Neural cell (in vitro differentiated cells): ENCODE measurements around the gene CD6. TPM values are rescaled to one million over a fixed set of nuclear protein-coding genes. Genes with fewer than 3 reads are reported as not detected.
A peak's percentile ranks its signal among the peaks of the same experiment; 100 is the strongest.

Experiments used
- H2AFZ ChIP-seq: fragments of 200-600, 300-800 bp; sonication (generic), shearing (Covaris generic); 2 replicates; pipeline ENCODE4 v1.6.0; 2014; ENCODE audit warnings: low read depth, mild to moderate bottlenecking, antibody characterized with exemption, low read length, moderate library complexity
- H3F3A ChIP-seq: fragments of 200-600 bp; shearing (Covaris generic); 2 replicates; pipeline ENCODE4 v1.6.1; 2016; ENCODE audit warnings: mild to moderate bottlenecking, moderate library complexity, mixed read lengths, antibody characterized with exemption, low read length; ENCODE audit not compliant: insufficient read depth, poor library complexity, severe bottlenecking
- H3K27ac ChIP-seq: fragments of 200-600, 300-800 bp; sonication (generic), shearing (Covaris generic); 2 replicates; pipeline ENCODE4 v1.5.1; 2014; ENCODE audit warnings: mild to moderate bottlenecking, low read length, moderate library complexity
- H3K27me3 ChIP-seq: fragments of 300-800, 200-600 bp; sonication (generic), shearing (Covaris generic); 2 replicates; pipeline ENCODE4 v1.6.0; 2014; ENCODE audit warnings: mild to moderate bottlenecking, low read depth, low read length, moderate library complexity; ENCODE audit not compliant: insufficient read depth
- H3K36me3 ChIP-seq: fragments of 300-800, 200-600 bp; sonication (generic), shearing (Covaris generic); 2 replicates; pipeline ENCODE4 v1.5.1; 2014; ENCODE audit warnings: mild to moderate bottlenecking, antibody characterized with exemption, low read length, moderate library complexity; ENCODE audit not compliant: insufficient read depth
- H3K4me2 ChIP-seq: fragments of 300-800, 200-600 bp; sonication (generic), shearing (Covaris generic); 2 replicates; pipeline ENCODE4 v1.6.0; 2014; ENCODE audit warnings: mild to moderate bottlenecking, low read length
- H3K4me3 ChIP-seq: fragments of 300-800, 200-600 bp; sonication (generic), shearing (Covaris generic); 2 replicates; pipeline ENCODE4 v1.5.1; 2014; ENCODE audit warnings: mild to moderate bottlenecking, low read length, moderate library complexity
- H3K79me2 ChIP-seq: fragments of 200-600 bp; shearing (Covaris generic); replicated peaks from 2 replicates; pipeline ENCODE4 v1.6.0; 2014; ENCODE audit warnings: mild to moderate bottlenecking, low read length, moderate library complexity; ENCODE audit not compliant: insufficient read depth
- H3K9ac ChIP-seq: fragments of 300-800, 200-600 bp; sonication (generic), shearing (Covaris generic); 2 replicates; pipeline ENCODE4 v1.6.1; 2016; ENCODE audit warnings: mild to moderate bottlenecking, low read length, mixed read lengths
- H3K9me2 ChIP-seq: fragments of 200-600 bp; shearing (Covaris generic); 2 replicates; pipeline ENCODE4 v1.6.1; 2016; ENCODE audit warnings: mild to moderate bottlenecking, low read length, mixed read lengths; ENCODE audit not compliant: insufficient read depth
- H3K9me3 ChIP-seq: fragments of 200-600, 300-800 bp; sonication (generic), shearing (Covaris generic); 2 replicates; pipeline ENCODE4 v1.6.1; 2016; ENCODE audit warnings: mild to moderate bottlenecking, mixed run types, low read length, moderate library complexity, mixed read lengths
- H4K20me1 ChIP-seq: fragments of 200-600 bp; shearing (Covaris generic); 2 replicates; pipeline ENCODE4 v1.6.1; 2016; ENCODE audit warnings: mild to moderate bottlenecking, mixed run types; ENCODE audit not compliant: insufficient read depth
- CTCF ChIP-seq: fragments of 450-650 bp; IDR thresholded peaks from 2 replicates; pipeline ENCODE4 v1.5.1; 2014; ENCODE audit warnings: antibody characterized with exemption, mild to moderate bottlenecking, moderate library complexity; ENCODE audit not compliant: poor library complexity, severe bottlenecking
- EP300 ChIP-seq: fragments of 450-650 bp; conservative IDR thresholded peaks from 2 replicates; pipeline ENCODE4 v1.6.1; 2014; ENCODE audit warnings: antibody characterized with exemption, mild to moderate bottlenecking, moderate library complexity; ENCODE audit not compliant: poor library complexity, severe bottlenecking
- EZH2 ChIP-seq: fragments of 200-600, 300-800 bp; shearing (Covaris generic), sonication (generic); IDR thresholded peaks from 2 replicates; pipeline ENCODE4 v1.6.1; 2014; ENCODE audit warnings: antibody characterized with exemption, low read length, borderline replicate concordance, mild to moderate bottlenecking; ENCODE audit not compliant: insufficient read depth, poor library complexity, severe bottlenecking
- MXI1 ChIP-seq: fragments of 450-650 bp; conservative IDR thresholded peaks from 2 replicates; pipeline ENCODE4 v1.6.1; 2014; ENCODE audit warnings: antibody characterized with exemption, mild to moderate bottlenecking; ENCODE audit not compliant: poor library complexity, severe bottlenecking
- POLR2AphosphoS5 ChIP-seq: IDR thresholded peaks from 2 replicates; pipeline ENCODE4 v1.6.1; 2012
- RAD21 ChIP-seq: fragments of 450-650 bp; conservative IDR thresholded peaks from 2 replicates; pipeline ENCODE4 v1.6.1; 2014; ENCODE audit warnings: antibody characterized with exemption, mild to moderate bottlenecking, moderate library complexity
- REST ChIP-seq: IDR thresholded peaks from 2 replicates; pipeline ENCODE4 v1.6.1; 2012; ENCODE audit warnings: borderline replicate concordance
- SMC3 ChIP-seq: fragments of 450-650 bp; conservative IDR thresholded peaks from 2 replicates; pipeline ENCODE4 v1.6.1; 2014; ENCODE audit warnings: antibody characterized with exemption, mild to moderate bottlenecking, moderate library complexity; ENCODE audit not compliant: poor library complexity
- TAF1 ChIP-seq: IDR thresholded peaks from 2 replicates; pipeline ENCODE4 v1.6.1; 2012; ENCODE audit warnings: low read depth
- polyA plus RNA-seq: library from polyadenylated mRNA; depleted of rRNA; stranded (reverse); fragments of >200 nt; gene quantifications from 2 replicates; pipeline ENCODE4 v1.2.3, GENCODE V29; 2014

The CD6 gene
- polyA plus RNA-seq, 1 donor from 2014 or later = not detected

GRCh38 chr11:61042961-61043540, 71.6 kb downstream of the CD6 start:
- Histone ChIP-seq H3K9ac (no peak overlapping the region), H3K36me3 (no peaks in the 10 kb centered on the region), H3K9me2 (no peaks in the 10 kb centered on the region), H3K27ac (peak overlapping the region; percentile 67), H3K79me2 (no peaks in the 10 kb centered on the region), H2AFZ (no peak overlapping the region), H3K9me3 (no peaks in the 10 kb centered on the region), H3K27me3 (no peaks in the 10 kb centered on the region), H3K4me3 (no peak overlapping the region), H3K4me2 (no peak overlapping the region), H3F3A (no peaks in the 10 kb centered on the region), H4K20me1 (no peaks in the 10 kb centered on the region)
- no peak for TF ChIP-seq TAF1
- no peak for TF ChIP-seq CTCF
- TF ChIP-seq POLR2AphosphoS5 = no peak
- no peak for TF ChIP-seq RAD21
- no peak for TF ChIP-seq SMC3
- TF ChIP-seq EP300 = no peak
- TF ChIP-seq EZH2 = no peak
- no peak for TF ChIP-seq REST
- TF ChIP-seq MXI1 = no peak

GRCh38 chr11:61045271-61045670, 73.8 kb downstream of the CD6 start:
- Histone ChIP-seq H3K36me3 (no peaks in the 10 kb centered on the region), H4K20me1 (no peaks in the 10 kb centered on the region), H3K4me2 (no peak overlapping the region), H3K27ac (no peak overlapping the region), H3K9me2 (no peaks in the 10 kb centered on the region), H3K4me3 (no peak overlapping the region), H3K9me3 (no peaks in the 10 kb centered on the region), H3K27me3 (no peaks in the 10 kb centered on the region), H3K9ac (no peak overlapping the region), H3K79me2 (no peaks in the 10 kb centered on the region), H3F3A (no peaks in the 10 kb centered on the region), H2AFZ (no peak overlapping the region)
- TF ChIP-seq EZH2 = no peak
- no peak for TF ChIP-seq TAF1
- TF ChIP-seq RAD21 = no peak
- TF ChIP-seq POLR2AphosphoS5 = no peak
- TF ChIP-seq SMC3 = no peak
- no peak for TF ChIP-seq MXI1
